Measurements from ENCODE around the gene RBBP6. TPM values are rescaled to one million over a fixed set of nuclear protein-coding genes. Genes with fewer than 3 reads are reported as not detected.

The RBBP6 gene
- total RNA-seq, 4 donors from 2014 or later: 38.5 to 67.5 (median 58.5) TPM

- H3K4me3 ChIP-seq: no peak overlapping the region
- H3K4me1 ChIP-seq: no peaks in the 10 kb centered on the region
- TF ChIP-seq CTCF (IDR thresholded peaks at IDR 0.05) (no peak), EP300 (IDR thresholded peaks at IDR 0.05; ENCODE audit: low read depth) (no peak), POLR2A (IDR thresholded peaks at IDR 0.05) (no peak), POLR2AphosphoS5 (IDR thresholded peaks at IDR 0.05) (no peak)
- peaks cover 4% of the 10 kb centered on the region for H3K27me3 ChIP-seq
- no peaks in the 10 kb centered on the region for H3K36me3 ChIP-seq
- 30 to 73% methylated on average over 2 to 3 of the region's 3 CpGs for whole genome bisulfite sequencing, 2 donors (ENCODE audit: low coverage in 1 of 2)
- no peak for DNase-seq
- H3K27ac ChIP-seq: no peak overlapping the region
- H3K9me3 ChIP-seq: no peaks in the 10 kb centered on the region
- intact Hi-C loops (cut with DNase I; ENCODE audit: low total_unique reads) (no loop called here), in situ Hi-C loops (cut with MboI; ENCODE audit: low pct_ligation_motif_present in 1 of 4, low pct_unique_long_range_greater_than_20kb in 1 of 4, low sequenced_read_pairs in 3 of 4) (no loop called here)
Observed at GRCh38 chr16:24497440-24497839, 41.9 kb upstream of the RBBP6 start.

- intact Hi-C loops (cut with DNase I; ENCODE audit: low total_unique reads) (no loop called here), in situ Hi-C loops (cut with MboI; ENCODE audit: low pct_ligation_motif_present in 1 of 4, low pct_unique_long_range_greater_than_20kb in 1 of 4, low sequenced_read_pairs in 3 of 4) (no loop called here)
- H3K9me3 ChIP-seq: no peaks in the 10 kb centered on the region
- no peaks in the 10 kb centered on the region for H3K4me1 ChIP-seq
- H3K27me3 ChIP-seq: peaks cover 4% of the 10 kb centered on the region
- TF ChIP-seq POLR2AphosphoS5 (IDR thresholded peaks at IDR 0.05) (no peak), CTCF (IDR thresholded peaks at IDR 0.05) (peak; percentile 7 to 30 (median 19))
- no peak overlapping the region for H3K4me3 ChIP-seq
- DNase-seq: peak; percentile 30
- H3K36me3 ChIP-seq: no peaks in the 10 kb centered on the region
- no peak overlapping the region for H3K27ac ChIP-seq
- 26 to 34% methylated on average over 5 to 15 of the region's 15 CpGs for WGBS, 2 donors (ENCODE audit: low coverage in 1 of 2)
Observed at GRCh38 chr16:24499193-24499814, 40.1 kb upstream of the RBBP6 start.

GRCh38 chr16:24504472-24505345 is 34.7 kb upstream of the RBBP6 start:
- WGBS, 2 donors (ENCODE audit: low coverage in 1 of 2): 38 to 61% methylated on average over 8 to 18 of the region's 18 CpGs

More at GRCh38 chr16:24504472-24505345, 34.7 kb upstream of the RBBP6 start:
- in situ Hi-C loops (cut with MboI; ENCODE audit: low pct_ligation_motif_present in 1 of 4, low pct_unique_long_range_greater_than_20kb in 1 of 4, low sequenced_read_pairs in 3 of 4) (loop anchor here (10.0 kb wide), 1 partner anchor 460 kb away; no protein-coding TSS in a partner anchor), intact Hi-C loops (cut with DNase I; ENCODE audit: low total_unique reads) (loop anchor here (5.0 kb wide), 1 partner anchor 462 kb away; no protein-coding TSS in a partner anchor)
- Histone ChIP-seq H3K9me3 (no peaks in the 10 kb centered on the region), H3K27me3 (no peaks in the 10 kb centered on the region), H3K4me1 (no peaks in the 10 kb centered on the region), H3K36me3 (no peaks in the 10 kb centered on the region), H3K27ac (no peak overlapping the region), H3K4me3 (no peak overlapping the region)
- peak; percentile 38 for DNase-seq
- no peak for TF ChIP-seq EP300 (IDR thresholded peaks at IDR 0.05; ENCODE audit: low read depth)
- TF ChIP-seq CTCF (IDR thresholded peaks at IDR 0.05): peak; percentile 61 to 72 (median 65)
